AG08395 (cell line): ENCODE results near the gene CTXND1.

Experiments
- DNase-seq: peaks from one replicate; pipeline ENCODE4 v3.0.0; 2012; ENCODE audit warnings: mixed read lengths, low spot score

The CTXND1 gene

GRCh38 chr15:80208758-80209734 is 43.0 kb downstream of the CTXND1 start:
- DNase-seq: no peak

GRCh38 chr15:80207887-80208286 is 44.1 kb downstream of the CTXND1 start:
- DNase-seq: no peak

GRCh38 chr15:80204231-80204630 is 47.8 kb downstream of the CTXND1 start:
- DNase-seq: no peak

GRCh38 chr15:80203361-80203885 is 48.6 kb downstream of the CTXND1 start:
- no peak for DNase-seq

- no peak for DNase-seq
These were observed 49.2 kb downstream of the CTXND1 start for GRCh38 chr15:80202641-80203360.

- no peak for DNase-seq
These were observed 50.0 kb downstream of the CTXND1 start for GRCh38 chr15:80202016-80202315.

- DNase-seq: no peak
These were observed 50.6 kb downstream of the CTXND1 start for GRCh38 chr15:80201256-80202015.

- DNase-seq: no peak
These were observed 52.1 kb downstream of the CTXND1 start for GRCh38 chr15:80199869-80200268.

- no peak for DNase-seq
These were observed 52.6 kb downstream of the CTXND1 start for GRCh38 chr15:80199366-80199765.

GRCh38 chr15:80194914-80195313 is 57.1 kb downstream of the CTXND1 start:
- DNase-seq: no peak

- no peak for DNase-seq
These were observed 57.8 kb downstream of the CTXND1 start for GRCh38 chr15:80194186-80194585.

GRCh38 chr15:80191897-80192595 is 60.0 kb downstream of the CTXND1 start:
- DNase-seq: no peak

GRCh38 chr15:80191198-80191597 is 60.8 kb downstream of the CTXND1 start:
- DNase-seq: no peak

- no peak for DNase-seq
These were observed 63.8 kb downstream of the CTXND1 start for GRCh38 chr15:80188251-80188650.

GRCh38 chr15:80186597-80186996 is 65.4 kb downstream of the CTXND1 start:
- DNase-seq: no peak

- no peak for DNase-seq
These were observed 65.9 kb downstream of the CTXND1 start for GRCh38 chr15:80186066-80186465.

GRCh38 chr15:80185152-80185551 is 66.9 kb downstream of the CTXND1 start:
- no peak for DNase-seq

GRCh38 chr15:80184554-80184953 is 67.5 kb downstream of the CTXND1 start:
- DNase-seq: no peak

GRCh38 chr15:80183886-80184285 is 68.1 kb downstream of the CTXND1 start:
- no peak for DNase-seq

- DNase-seq: no peak
These were observed 68.7 kb downstream of the CTXND1 start for GRCh38 chr15:80183306-80183705.

- DNase-seq: peak; percentile 84
These were observed 69.3 kb downstream of the CTXND1 start for GRCh38 chr15:80182611-80183261.
